ENCODE results near the gene ITIH3. TPM values are rescaled to one million over a fixed set of nuclear protein-coding genes. Genes with fewer than 3 reads are reported as not detected.
A peak's percentile ranks its signal among the peaks of the same experiment; 100 is the strongest.

The ITIH3 gene
- total RNA-seq, 1 experiment from 2014 or later, result not detected

- no peak overlapping the region for H3K23ac ChIP-seq (ENCODE audit: insufficient read length, low read depth, low read length)
- H4K91ac ChIP-seq (ENCODE audit: insufficient read length, low read depth, low read length), result no peak overlapping the region
- TF ChIP-seq CTCF (conservative IDR thresholded peaks at IDR 0.05), result no peak
- no peak overlapping the region for H3K18ac ChIP-seq (ENCODE audit: insufficient read length, low read depth, low read length)
- H3K56ac ChIP-seq (ENCODE audit: insufficient read length, low read depth, low read length), result no peak overlapping the region
- DNase-seq, result no peak
- no peak overlapping the region for H3K9ac ChIP-seq (ENCODE audit: extremely low read depth, insufficient read length, low read length)
- H2BK20ac ChIP-seq (ENCODE audit: low read depth, low read length, poor library complexity, severe bottlenecking), result no peak overlapping the region
- no peaks in the 10 kb centered on the region for H3K27me3 ChIP-seq (ENCODE audit: insufficient read depth, low read length)
- no peak overlapping the region for H3T11ph ChIP-seq (ENCODE audit: low read length)
- no peaks in the 10 kb centered on the region for H3K4me1 ChIP-seq (ENCODE audit: insufficient read depth, low read length)
- H3K27me3 Mint-ChIP-seq (ENCODE audit: low read depth), result peaks cover 9% of the 10 kb centered on the region
- H3K79me1 ChIP-seq (ENCODE audit: insufficient read depth, low read depth, low read length, poor library complexity, severe bottlenecking), result no peaks in the 10 kb centered on the region
- H2AFZ ChIP-seq (ENCODE audit: low read length), result no peak overlapping the region
- WGBS (ENCODE audit: extremely low coverage, insufficient read length, low lambda C conversion rate), result 100% methylated on average over 1 of the region's 8 CpGs
- no peak overlapping the region for H2BK120ac ChIP-seq (ENCODE audit: low read depth, low read length, poor library complexity, severe bottlenecking)
- no peaks in the 10 kb centered on the region for H3K9me3 Mint-ChIP-seq
- no peaks in the 10 kb centered on the region; the same call in 1 of the 2 replicates for H3K79me2 ChIP-seq (ENCODE audit: insufficient read depth, low read length)
- no peaks in the 10 kb centered on the region for H4K20me1 ChIP-seq (ENCODE audit: control insufficient read depth, insufficient read depth, insufficient read length)
- no peak overlapping the region for H2BK12ac ChIP-seq (ENCODE audit: insufficient read length, low read depth, low read length)
- no peak overlapping the region for H2AK5ac ChIP-seq (ENCODE audit: insufficient read length, low read length)
- H3K27ac Mint-ChIP-seq, result peak overlapping the region in 1 of 3 experiments; percentile 16; a peak in 1 of 7 replicates
- peaks cover 6% of the 10 kb centered on the region for H3K23me2 ChIP-seq (ENCODE audit: insufficient read length, low read depth, low read length, poor library complexity, severe bottlenecking)
- H3K4ac ChIP-seq (ENCODE audit: low read depth, low read length), result no peak overlapping the region
- no peak overlapping the region for H3K4me2 ChIP-seq (ENCODE audit: insufficient read depth, insufficient read length, low read length)
- H3K4me3 Mint-ChIP-seq, result no peak overlapping the region
- no peaks in the 10 kb centered on the region for H3K9me3 ChIP-seq (ENCODE audit: control insufficient read depth, low read depth, low read length)
- H4K5ac ChIP-seq (ENCODE audit: insufficient read length, low read depth, low read length), result no peak overlapping the region
- H3K27ac ChIP-seq (ENCODE audit: insufficient read length, low read depth, low read length), result no peak overlapping the region
- no peak overlapping the region for H4K8ac ChIP-seq (replicated peaks; ENCODE audit: insufficient read length, low read depth, low read length)
- H3K36me3 Mint-ChIP-seq (ENCODE audit: insufficient read depth in 1 of 3, low read depth in 3 of 3), result no peaks in the 10 kb centered on the region; a peak in 1 of 7 replicates
- H3K4me1 Mint-ChIP-seq, result peaks cover 9 to 16% of the 10 kb centered on the region in 2 experiments
- H2BK5ac ChIP-seq (ENCODE audit: insufficient read length, low read length), result no peak overlapping the region
- no peak overlapping the region for H2BK15ac ChIP-seq (ENCODE audit: low read depth, low read length)
- no peak overlapping the region for H3K14ac ChIP-seq (ENCODE audit: insufficient read depth, low read length)
Measured at GRCh38 chr3:52774066-52774713, 20.4 kb upstream of the ITIH3 start.

Measured in H9 (cell line).